ENCODE measurements around the gene CLIP2. TPM values are rescaled to one million over a fixed set of nuclear protein-coding genes. Genes with fewer than 3 reads are reported as not detected.
A peak's percentile ranks its signal among the peaks of the same experiment; 100 is the strongest.
"Not testable (repeated sequence)": the region's sequence is repeated elsewhere in the genome, so short reads cannot be mapped to it uniquely, and the experiment has no call there.

CLIP2 gene
- total RNA-seq, 1 experiment from 2014 or later = 37.9 TPM

GRCh38 chr7:74394601-74395000 lies 105.4 kb downstream of the CLIP2 start:
- H3K9me2 ChIP-seq (ENCODE audit: insufficient read depth); H3K4me2 ChIP-seq; BruUV-seq (replicated peaks); H2AFZ ChIP-seq; H3F3A ChIP-seq (ENCODE audit: insufficient read depth, low read depth); H3K9me3 ChIP-seq (ENCODE audit: insufficient read depth, low read depth); H3K36me3 ChIP-seq (ENCODE audit: low read depth); H3K27me3 ChIP-seq (ENCODE audit: insufficient read depth, low read depth); H3K27ac ChIP-seq; H3K4me3 ChIP-seq; POLR2A ChIA-PET (ENCODE audit: unreplicated experiment); H3K79me2 ChIP-seq (ENCODE audit: low read depth); H3K4me1 ChIP-seq (replicated peaks; ENCODE audit: insufficient read depth); H4K20me1 ChIP-seq (ENCODE audit: insufficient read depth): not testable (repeated sequence)
- DNase-seq = peak in 1 of 2 experiments; percentile 44
- CTCF ChIA-PET = interaction anchor here (0.7 kb wide), 1 partner anchor 372 kb away, joined by 3 read pairs; no protein-coding TSS in a partner anchor
- TF ChIP-seq CTCF (conservative IDR thresholded peaks at IDR 0.05) = peak; percentile 59
- intact Hi-C loops (cut with micrococcal nuclease; ENCODE audit: unreplicated experiment) = loop anchor here (5.0 kb wide), 1 partner anchor 102 kb away; no protein-coding TSS in a partner anchor

GRCh38 chr7:74395745-74396311 lies 106.6 kb downstream of the CLIP2 start:
- Histone ChIP-seq H3K27me3 (ENCODE audit: insufficient read depth, low read depth) (no peaks in the 10 kb centered on the region), H3K9me3 (ENCODE audit: insufficient read depth, low read depth) (no peaks in the 10 kb centered on the region), H2AFZ (no peak overlapping the region), H3F3A (ENCODE audit: insufficient read depth, low read depth) (peaks cover 2% of the 10 kb centered on the region; the same call in 1 of the 2 replicates), H3K36me3 (ENCODE audit: low read depth) (no peaks in the 10 kb centered on the region), H3K27ac (no peak overlapping the region), H3K79me2 (ENCODE audit: low read depth) (no peaks in the 10 kb centered on the region), H3K4me3 (no peak overlapping the region), H3K9me2 (ENCODE audit: insufficient read depth) (no peaks in the 10 kb centered on the region), H3K4me1 (replicated peaks; ENCODE audit: insufficient read depth) (no peaks in the 10 kb centered on the region), H4K20me1 (ENCODE audit: insufficient read depth) (no peaks in the 10 kb centered on the region), H3K4me2 (no peak overlapping the region)
- BruUV-seq (replicated peaks) = no TSS peak
- no peak for DNase-seq
- POLR2A ChIA-PET (ENCODE audit: unreplicated experiment) = no interaction called here
- CTCF ChIA-PET = interaction anchor here (0.7 kb wide), 1 partner anchor 71 kb away, joined by 3 read pairs; no protein-coding TSS in a partner anchor
- no peak for TF ChIP-seq EZH2 (IDR thresholded peaks at IDR 0.05; ENCODE audit: low read depth)
- no peak for TF ChIP-seq CTCF (conservative IDR thresholded peaks at IDR 0.05)
- intact Hi-C loops (cut with micrococcal nuclease; ENCODE audit: unreplicated experiment) = no loop called here

GRCh38 chr7:74396993-74397392 lies 107.8 kb downstream of the CLIP2 start:
- H3K79me2 ChIP-seq (ENCODE audit: low read depth) = no peaks in the 10 kb centered on the region
- DNase-seq = no peak
- no TSS peak for BruUV-seq (replicated peaks)
- CTCF ChIA-PET = no interaction called here
- H3K4me1 ChIP-seq (replicated peaks; ENCODE audit: insufficient read depth) = no peaks in the 10 kb centered on the region
- H3F3A ChIP-seq (ENCODE audit: insufficient read depth, low read depth) = 0 out of 2 replicates have a peak, but pooled peaks cover 4% of the 10 kb centered on the region
- no peaks in the 10 kb centered on the region for H3K36me3 ChIP-seq (ENCODE audit: low read depth)
- H3K27me3 ChIP-seq (ENCODE audit: insufficient read depth, low read depth) = no peaks in the 10 kb centered on the region
- no peak overlapping the region for H2AFZ ChIP-seq
- H4K20me1 ChIP-seq (ENCODE audit: insufficient read depth) = no peaks in the 10 kb centered on the region
- no peaks in the 10 kb centered on the region for H3K9me3 ChIP-seq (ENCODE audit: insufficient read depth, low read depth)
- H3K4me3 ChIP-seq = no peak overlapping the region
- no peak overlapping the region for H3K27ac ChIP-seq
- TF ChIP-seq CTCF (conservative IDR thresholded peaks at IDR 0.05) (no peak), EZH2 (IDR thresholded peaks at IDR 0.05; ENCODE audit: low read depth) (no peak)
- no peak overlapping the region for H3K4me2 ChIP-seq
- no peaks in the 10 kb centered on the region for H3K9me2 ChIP-seq (ENCODE audit: insufficient read depth)
- POLR2A ChIA-PET (ENCODE audit: unreplicated experiment) = no interaction called here
- intact Hi-C loops (cut with micrococcal nuclease; ENCODE audit: unreplicated experiment) = no loop called here

All from PC-9 (cell line).